GF-D8 (cell line): ENCODE results near the gene TIGAR.

Experiments used
- DNase-seq: peaks from one replicate; lab custom pipeline; 2025; lab: John Stamatoyannopoulos, UW

The TIGAR gene, protein sequence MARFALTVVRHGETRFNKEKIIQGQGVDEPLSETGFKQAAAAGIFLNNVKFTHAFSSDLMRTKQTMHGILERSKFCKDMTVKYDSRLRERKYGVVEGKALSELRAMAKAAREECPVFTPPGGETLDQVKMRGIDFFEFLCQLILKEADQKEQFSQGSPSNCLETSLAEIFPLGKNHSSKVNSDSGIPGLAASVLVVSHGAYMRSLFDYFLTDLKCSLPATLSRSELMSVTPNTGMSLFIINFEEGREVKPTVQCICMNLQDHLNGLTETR

DNA sequence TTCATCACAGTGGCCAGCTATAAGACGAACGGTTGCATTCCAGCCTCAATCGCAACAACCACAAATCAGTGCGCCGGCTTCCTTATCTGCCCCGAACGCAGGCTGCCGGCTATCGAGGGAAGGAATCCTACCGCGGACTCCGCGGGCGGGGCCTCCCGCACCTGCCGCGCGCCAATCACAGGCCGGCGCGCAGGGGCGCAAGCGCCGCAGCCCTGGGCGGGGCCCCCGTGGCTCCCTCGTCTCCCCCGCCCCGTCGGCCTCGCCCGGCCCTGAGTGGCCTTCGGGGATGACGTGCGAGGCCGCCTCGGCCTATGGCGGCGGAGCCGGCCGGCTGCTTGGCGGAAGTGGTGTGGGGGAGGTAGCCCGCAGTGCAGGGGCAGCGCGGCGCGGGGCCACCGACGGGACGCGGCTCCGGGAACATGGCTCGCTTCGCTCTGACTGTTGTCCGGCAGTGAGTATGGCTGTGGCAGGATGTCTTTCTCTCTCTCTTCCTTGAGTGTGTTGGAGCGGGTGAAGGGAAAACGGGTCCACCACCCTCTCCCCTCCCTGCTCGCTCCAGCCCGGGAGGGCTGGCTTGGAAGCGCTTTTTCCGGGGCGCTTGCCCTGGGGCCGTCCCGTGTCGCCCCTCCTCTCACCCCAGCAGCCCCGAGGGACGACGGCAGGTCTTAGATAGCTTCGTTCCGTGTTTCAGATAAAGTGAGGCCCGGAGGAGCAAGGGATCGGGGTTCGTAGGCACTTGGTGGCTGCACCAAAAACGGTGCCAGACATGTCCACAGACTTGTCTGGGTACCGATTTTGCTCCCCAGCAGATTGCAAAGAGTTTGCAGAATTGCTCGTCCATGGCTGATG is at the start of gene TIGAR:
TSS of gene TIGAR (plus strand) at position 361 of the 849 bp plus-strand sequence. CDS start at position 420, 59 bp downstream.
- peak; percentile 70 for DNase-seq

DNA sequence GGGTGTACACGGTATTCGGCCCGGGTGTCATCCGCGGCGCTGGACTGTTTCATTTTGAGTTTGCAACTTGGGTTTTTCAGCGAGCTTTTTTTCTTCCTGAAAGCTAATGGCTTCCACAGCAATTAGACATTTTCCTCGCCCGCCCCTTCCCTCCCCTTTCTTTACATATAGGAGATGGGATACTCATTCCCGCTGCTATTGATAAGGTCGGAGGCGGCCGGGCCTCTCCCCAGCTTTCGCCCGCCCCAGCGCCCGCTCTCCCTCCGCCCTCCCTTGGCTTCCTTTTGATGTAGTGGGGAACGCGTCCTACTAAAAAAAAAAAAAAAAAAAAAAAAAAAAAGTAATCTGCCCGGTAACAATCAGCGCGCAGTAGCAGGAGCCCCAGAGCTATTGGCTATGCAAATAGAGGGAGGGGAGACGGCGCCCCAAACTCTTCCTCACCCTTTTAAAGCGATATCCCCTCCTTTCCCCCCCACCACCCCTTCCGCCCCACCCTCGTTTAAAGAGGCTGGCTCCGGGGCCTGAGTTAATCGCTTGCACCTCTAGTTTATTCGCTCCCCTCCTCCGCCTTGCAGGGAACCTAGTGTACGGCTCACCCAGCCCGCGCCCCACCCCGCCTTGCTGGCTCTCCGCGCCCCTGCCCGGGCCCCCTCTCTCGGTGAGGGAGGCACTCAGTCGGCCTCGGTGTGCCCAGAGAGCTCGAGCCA is 49.1 kb upstream of the TIGAR start:
- DNase-seq: peak; percentile 95

DNA sequence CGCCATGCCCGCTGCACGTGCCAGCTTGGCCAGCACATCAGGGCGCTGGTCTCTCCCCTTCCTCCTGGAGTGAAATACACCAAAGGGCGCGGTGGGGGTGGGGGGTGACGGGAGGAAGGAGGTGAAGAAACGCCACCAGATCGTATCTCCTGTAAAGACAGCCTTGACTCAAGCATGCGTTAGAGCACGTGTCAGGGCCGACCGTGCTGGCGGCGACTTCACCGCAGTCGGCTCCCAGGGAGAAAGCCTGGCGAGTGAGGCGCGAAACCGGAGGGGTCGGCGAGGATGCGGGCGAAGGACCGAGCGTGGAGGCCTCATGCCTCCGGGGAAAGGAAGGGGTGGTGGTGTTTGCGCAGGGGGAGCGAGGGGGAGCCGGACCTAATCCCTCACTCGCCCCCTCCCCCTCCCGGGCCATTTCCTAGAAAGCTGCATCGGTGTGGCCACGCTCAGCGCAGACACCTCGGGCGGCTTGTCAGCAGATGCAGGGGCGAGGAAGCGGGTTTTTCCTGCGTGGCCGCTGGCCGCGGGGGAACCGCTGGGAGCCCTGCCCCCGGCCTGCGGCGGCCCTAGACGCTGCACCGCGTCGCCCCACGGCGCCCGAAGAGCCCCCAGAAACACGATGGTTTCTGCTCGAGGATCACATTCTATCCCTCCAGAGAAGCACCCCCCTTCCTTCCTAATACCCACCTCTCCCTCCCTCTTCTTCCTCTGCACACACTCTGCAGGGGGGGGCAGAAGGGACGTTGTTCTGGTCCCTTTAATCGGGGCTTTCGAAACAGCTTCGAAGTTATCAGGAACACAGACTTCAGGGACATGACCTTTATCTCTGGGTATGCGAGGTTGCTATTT is 48.4 kb upstream of the TIGAR start:
- peak; percentile 91 for DNase-seq

GRCh38 chr12:4273273-4273651 is 47.8 kb upstream of the TIGAR start:
- no peak for DNase-seq

DNA sequence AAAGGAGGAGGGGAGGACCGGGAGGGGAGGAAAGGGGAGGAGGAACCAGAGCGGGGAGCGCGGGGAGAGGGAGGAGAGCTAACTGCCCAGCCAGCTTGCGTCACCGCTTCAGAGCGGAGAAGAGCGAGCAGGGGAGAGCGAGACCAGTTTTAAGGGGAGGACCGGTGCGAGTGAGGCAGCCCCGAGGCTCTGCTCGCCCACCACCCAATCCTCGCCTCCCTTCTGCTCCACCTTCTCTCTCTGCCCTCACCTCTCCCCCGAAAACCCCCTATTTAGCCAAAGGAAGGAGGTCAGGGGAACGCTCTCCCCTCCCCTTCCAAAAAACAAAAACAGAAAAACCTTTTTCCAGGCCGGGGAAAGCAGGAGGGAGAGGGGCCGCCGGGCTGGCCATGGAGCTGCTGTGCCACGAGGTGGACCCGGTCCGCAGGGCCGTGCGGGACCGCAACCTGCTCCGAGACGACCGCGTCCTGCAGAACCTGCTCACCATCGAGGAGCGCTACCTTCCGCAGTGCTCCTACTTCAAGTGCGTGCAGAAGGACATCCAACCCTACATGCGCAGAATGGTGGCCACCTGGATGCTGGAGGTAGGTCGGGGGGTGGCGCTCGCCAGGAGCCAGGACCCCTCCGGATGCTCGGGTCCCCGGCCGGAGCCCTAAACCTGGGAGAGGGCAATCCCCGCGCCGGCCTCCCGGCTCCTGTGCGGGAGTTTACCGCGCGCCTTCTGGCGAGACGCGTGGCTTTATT is 47.2 kb upstream of the TIGAR start, which contains the start of gene CCND2:
TSS of gene CCND2 (plus strand) at position 111 of the 744 bp plus-strand sequence. CDS start at position 390, 279 bp downstream.
- DNase-seq: peak; percentile 93

- DNase-seq: no peak
Observed at GRCh38 chr12:4274396-4275015, 46.5 kb upstream of the TIGAR start.

DNA sequence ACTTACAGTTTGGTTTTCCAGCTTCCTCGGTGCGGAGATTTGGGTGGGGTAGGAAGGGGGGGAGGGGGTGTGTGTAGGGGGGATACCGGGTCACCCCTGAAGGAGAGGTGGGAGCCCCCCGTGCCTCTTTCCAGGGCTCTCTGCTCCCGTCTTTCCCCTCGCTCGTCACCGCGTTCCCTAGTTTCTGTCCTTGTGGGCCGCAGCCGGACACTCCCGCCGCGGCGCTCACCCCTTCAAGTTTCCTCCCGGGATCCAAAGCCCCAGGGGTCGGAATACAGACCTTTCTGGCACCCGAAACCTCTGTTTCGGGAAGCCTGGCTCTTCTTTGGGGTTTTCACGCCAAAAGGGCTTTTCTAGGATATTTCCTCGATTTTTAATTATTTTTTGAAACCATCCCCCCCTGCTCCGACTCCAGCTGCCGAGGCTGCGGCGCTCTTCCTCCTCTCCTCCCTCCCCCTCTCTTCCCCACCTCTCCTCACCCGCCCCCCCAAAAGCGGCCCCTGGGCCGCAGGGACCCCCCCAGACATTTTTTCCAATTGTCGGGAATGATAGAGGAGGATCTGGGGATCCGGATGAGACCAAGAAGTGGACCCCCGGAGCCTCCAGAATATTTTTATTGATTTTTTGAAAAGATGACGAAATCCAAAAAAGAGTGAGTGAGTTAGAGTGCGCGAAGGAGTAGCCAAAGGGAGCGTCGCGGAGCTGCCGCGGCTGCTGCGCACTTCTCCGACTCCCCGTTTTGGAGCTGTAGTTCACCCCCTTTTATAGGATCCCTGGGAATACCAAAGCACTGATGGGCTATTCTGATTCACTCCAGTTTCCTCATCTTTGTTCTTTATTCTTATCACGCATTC is 45.8 kb upstream of the TIGAR start:
- no peak for DNase-seq

DNA sequence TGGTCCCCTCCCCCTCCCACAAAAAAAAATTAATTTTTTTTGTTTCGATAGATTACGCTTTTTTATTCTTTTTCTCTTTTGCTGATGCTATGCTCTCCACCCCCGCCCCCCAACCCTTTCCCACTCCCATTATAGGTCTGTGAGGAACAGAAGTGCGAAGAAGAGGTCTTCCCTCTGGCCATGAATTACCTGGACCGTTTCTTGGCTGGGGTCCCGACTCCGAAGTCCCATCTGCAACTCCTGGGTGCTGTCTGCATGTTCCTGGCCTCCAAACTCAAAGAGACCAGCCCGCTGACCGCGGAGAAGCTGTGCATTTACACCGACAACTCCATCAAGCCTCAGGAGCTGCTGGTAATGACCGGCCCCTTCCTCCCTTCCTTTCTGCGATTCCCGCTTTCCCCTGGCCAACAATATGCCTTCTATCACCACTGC is 45.1 kb upstream of the TIGAR start:
- no peak for DNase-seq

GRCh38 chr12:4276524-4277204 is 44.3 kb upstream of the TIGAR start:
- peak; percentile 56 for DNase-seq

DNA sequence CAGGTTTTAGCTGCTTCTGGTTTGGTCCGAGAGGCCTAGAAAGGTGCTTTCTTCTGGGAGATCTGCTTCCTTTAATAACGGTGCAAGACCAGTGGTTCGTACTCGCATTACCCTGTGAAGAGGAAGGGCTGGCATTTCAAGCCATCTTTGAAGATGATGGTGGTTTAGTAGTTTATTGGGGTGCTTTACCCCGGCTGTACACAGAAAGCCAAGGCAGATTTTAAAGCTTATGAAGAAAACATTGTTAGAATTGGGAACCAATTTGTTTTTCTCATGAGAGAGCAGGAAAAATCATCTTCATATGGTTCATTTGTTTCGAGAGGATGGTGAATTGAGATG is 43.8 kb upstream of the TIGAR start:
- DNase-seq: no peak

GRCh38 chr12:4277857-4278256 is 43.2 kb upstream of the TIGAR start:
- DNase-seq: no peak

GRCh38 chr12:4278329-4279197 is 42.5 kb upstream of the TIGAR start:
- DNase-seq: no peak

DNA sequence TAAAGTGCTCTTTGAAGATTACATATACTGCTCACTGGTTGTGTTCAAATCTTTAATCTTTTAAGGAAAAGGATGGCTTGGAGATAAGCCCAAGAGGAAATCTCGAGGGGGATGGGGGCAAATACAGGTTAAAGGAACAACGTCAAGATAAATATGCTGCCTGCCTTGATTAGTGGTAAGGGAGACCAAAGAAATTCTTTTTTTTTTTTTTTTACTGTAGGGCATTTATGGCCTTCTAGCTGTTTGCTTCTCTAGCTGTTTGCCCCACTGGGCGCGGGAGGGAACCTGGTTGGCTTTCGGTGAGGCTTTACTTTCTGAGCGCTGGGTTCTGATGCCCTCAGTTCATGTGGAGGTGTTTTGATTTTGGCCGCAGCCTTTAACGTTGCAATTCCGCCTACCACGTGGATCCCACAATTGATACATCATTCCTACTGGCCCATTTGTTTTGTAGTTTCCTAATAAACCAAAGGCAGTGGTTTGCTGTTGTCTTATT is 41.8 kb upstream of the TIGAR start:
- no peak for DNase-seq

GRCh38 chr12:4280351-4281163 is 40.5 kb upstream of the TIGAR start:
- no peak for DNase-seq

GRCh38 chr12:4281173-4281654 is 39.8 kb upstream of the TIGAR start:
- no peak for DNase-seq

DNA sequence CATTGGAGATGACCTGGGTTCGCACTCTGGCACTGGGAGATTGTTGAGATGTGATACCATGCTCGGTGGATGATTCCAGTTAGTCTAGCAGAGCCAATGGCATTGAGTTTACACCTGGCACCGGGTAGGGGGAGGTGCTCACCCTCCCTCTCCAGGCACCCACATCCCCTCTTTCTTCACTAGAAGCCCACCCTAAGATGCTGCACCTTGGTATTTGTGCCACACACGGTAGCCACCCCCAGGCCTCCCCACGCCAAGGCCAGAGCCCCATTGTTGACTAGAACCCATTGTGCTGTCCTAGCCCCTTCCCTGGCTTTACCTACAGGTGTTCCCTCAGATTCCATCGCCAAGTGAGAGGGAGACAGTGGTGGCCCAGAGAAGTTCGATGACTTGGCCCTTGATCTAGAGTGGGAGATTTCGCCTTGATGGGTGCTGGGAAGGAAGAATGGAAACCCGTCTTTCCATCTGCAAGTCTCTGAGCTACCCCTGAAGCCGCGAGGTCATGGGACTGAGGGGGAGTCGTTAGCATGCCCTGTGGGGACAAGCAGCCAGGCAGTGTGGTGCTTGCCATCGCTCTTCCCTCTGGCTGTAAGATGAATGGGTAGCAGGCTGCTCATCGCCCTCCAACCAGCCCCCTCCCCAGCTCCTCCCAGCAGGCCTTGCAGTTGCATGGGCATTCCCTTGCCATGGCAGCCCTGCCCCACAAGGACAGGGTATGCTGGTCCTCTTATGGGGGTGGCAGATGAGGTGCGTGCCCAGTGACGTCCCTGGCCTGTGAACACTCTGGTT is 38.7 kb upstream of the TIGAR start:
- DNase-seq: no peak
